Stimulated activated CD4-positive, alpha-beta T cell treated with anti-CD3 and anti-CD28 coated beads, TNF-alpha, amount 100 ng/mL, for 24 hours (primary cell): Measurements from ENCODE around the gene GPNMB.

Experiments used
- DNase-seq, 3 experiments: peaks; one replicate each; pipeline ENCODE4 v3.0.0-alpha.2; 2020; ENCODE audit warnings: low read depth in 3 of 3

Gene GPNMB

GRCh38 chr7:23272275-23272674 is 25.7 kb downstream of the GPNMB start:
- DNase-seq, result no peak

- peak; percentile 81 to 92 (median 83) for DNase-seq
Measured at GRCh38 chr7:23273141-23273599, 26.6 kb downstream of the GPNMB start.

- DNase-seq, result no peak
Measured at GRCh38 chr7:23275912-23276311, 29.3 kb downstream of the GPNMB start.

GRCh38 chr7:23276376-23276775 is 29.8 kb downstream of the GPNMB start:
- no peak for DNase-seq

- no peak for DNase-seq
Measured at GRCh38 chr7:23276947-23277346, 30.4 kb downstream of the GPNMB start.

GRCh38 chr7:23277359-23277989 is 30.9 kb downstream of the GPNMB start:
- peak in 1 of 3 experiments; percentile 22 for DNase-seq

GRCh38 chr7:23279819-23280525 is 33.4 kb downstream of the GPNMB start:
- DNase-seq, result no peak

GRCh38 chr7:23283086-23283485 is 36.5 kb downstream of the GPNMB start:
- no peak for DNase-seq

GRCh38 chr7:23284871-23285270 is 38.3 kb downstream of the GPNMB start:
- no peak for DNase-seq

- no peak for DNase-seq
Measured at GRCh38 chr7:23285657-23286646, 39.4 kb downstream of the GPNMB start.

- DNase-seq, result no peak
Measured at GRCh38 chr7:23287612-23288011, 41.0 kb downstream of the GPNMB start.

- DNase-seq, result no peak
Measured at GRCh38 chr7:23290993-23291392, 44.4 kb downstream of the GPNMB start.

- DNase-seq, result no peak
Measured at GRCh38 chr7:23291957-23292560, 45.5 kb downstream of the GPNMB start.

- DNase-seq, result no peak
Measured at GRCh38 chr7:23292623-23293022, 46.0 kb downstream of the GPNMB start.

- no peak for DNase-seq
Measured at GRCh38 chr7:23293500-23294073, 47.0 kb downstream of the GPNMB start.

- DNase-seq, result no peak
Measured at GRCh38 chr7:23294549-23295400, 48.2 kb downstream of the GPNMB start.

- no peak for DNase-seq
Measured at GRCh38 chr7:23295401-23295697, 48.8 kb downstream of the GPNMB start.

- DNase-seq, result no peak
Measured at GRCh38 chr7:23298141-23298881, 51.7 kb downstream of the GPNMB start.

GRCh38 chr7:23298885-23299769 is 52.6 kb downstream of the GPNMB start, which contains the start of gene MALSU1:
Gene MALSU1, plus strand, starts transcription at chr7:23299339. Its CDS starts 14 bp downstream, at chr7:23299353.
- DNase-seq, result peak; percentile 96 to 98 (median 97)
